GM10248 (cell line): Measurements from ENCODE around the gene ME2.

Experiments
- CTCF ChIA-PET: fragments of 300-600 bp; sonication (Branson Sonifier 250); formaldehyde crosslinking; extraction: SDS; loops from one replicate; lab custom pipeline; 2021; ENCODE audit warnings: antibody characterized with exemption; lab: Yijun Ruan, JAX
- POLR2A ChIA-PET: fragments of 350-650 bp; sonication (Branson Sonifier 250); formaldehyde crosslinking; extraction: SDS; loops from one replicate; lab custom pipeline; 2020; ENCODE audit warnings: antibody characterized with exemption; lab: Yijun Ruan, JAX
- DNase-seq: peaks from one replicate; pipeline ENCODE4 v3.0.0; 2012; ENCODE audit errors: extremely low spot score
- TF ChIP-seq, protein P1 (sequence below): IDR thresholded peaks from 2 replicates; pipeline ENCODE4 v1.5.1; 2012; ENCODE audit warnings: mild to moderate bottlenecking, low read depth; ENCODE audit errors: extremely low read depth, missing control alignments, control extremely low read depth

Gene ME2

DNA sequence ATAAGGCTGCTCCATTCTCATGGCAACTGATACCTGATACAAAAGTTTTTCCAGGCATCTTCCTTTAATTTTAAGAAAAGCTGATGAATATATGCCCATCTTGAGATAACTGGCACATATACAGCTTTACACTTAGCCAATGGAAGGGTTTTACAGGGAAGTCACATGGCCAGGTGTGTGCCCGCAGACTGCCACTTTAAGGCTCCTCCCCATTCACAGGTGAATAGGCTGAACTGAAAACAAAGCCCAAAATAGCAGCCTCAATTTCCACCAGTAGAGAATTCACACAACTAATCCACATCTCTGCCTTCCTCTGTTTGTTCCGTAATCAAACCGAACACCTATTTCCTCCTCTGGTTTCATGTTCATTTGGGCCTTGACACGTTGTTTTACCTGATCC, 9.8 kb upstream of the ME2 start:
- ChIA-PET CTCF (interaction anchor here (1.6 to 1.9 kb wide), 2 partner anchors 13 to 182 kb away, joined by 3 to 4 read pairs; no protein-coding TSS in a partner anchor), POLR2A (no interaction called here)
- DNase-seq, result no peak
- TF ChIP-seq, protein P1, sequence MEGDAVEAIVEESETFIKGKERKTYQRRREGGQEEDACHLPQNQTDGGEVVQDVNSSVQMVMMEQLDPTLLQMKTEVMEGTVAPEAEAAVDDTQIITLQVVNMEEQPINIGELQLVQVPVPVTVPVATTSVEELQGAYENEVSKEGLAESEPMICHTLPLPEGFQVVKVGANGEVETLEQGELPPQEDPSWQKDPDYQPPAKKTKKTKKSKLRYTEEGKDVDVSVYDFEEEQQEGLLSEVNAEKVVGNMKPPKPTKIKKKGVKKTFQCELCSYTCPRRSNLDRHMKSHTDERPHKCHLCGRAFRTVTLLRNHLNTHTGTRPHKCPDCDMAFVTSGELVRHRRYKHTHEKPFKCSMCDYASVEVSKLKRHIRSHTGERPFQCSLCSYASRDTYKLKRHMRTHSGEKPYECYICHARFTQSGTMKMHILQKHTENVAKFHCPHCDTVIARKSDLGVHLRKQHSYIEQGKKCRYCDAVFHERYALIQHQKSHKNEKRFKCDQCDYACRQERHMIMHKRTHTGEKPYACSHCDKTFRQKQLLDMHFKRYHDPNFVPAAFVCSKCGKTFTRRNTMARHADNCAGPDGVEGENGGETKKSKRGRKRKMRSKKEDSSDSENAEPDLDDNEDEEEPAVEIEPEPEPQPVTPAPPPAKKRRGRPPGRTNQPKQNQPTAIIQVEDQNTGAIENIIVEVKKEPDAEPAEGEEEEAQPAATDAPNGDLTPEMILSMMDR, result no peak

DNA sequence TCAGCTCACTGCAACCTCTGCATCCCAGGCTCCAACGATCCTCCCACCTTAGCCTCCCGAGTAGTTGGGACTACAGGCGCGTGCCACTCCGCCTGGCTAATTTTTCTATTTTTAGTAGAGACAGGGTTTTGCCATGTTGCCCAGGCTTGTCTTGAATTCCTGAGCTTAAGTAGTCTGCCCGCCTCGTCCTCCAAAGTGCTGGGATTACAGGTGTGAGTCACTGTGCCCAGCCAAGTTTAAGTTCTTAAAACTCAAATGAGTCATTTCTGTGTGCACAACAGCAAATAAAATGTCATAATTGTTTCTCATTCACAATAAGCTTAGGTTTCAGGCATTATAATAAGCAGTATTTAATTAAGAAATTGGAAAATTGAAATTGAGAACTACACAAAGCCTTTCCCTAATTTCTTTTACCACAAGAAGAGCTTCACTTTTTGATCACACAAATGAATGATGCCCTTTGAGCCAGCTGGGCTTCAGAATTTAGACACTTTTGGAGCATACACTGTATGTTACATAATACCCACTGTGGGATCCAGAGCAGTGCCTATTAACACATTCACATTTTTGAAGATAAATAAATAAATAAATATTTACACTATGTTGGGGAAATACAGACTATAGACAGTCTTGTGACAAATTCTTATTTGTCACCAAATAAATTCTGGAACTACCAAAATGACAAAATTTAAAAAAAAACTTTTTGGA, 8.6 kb upstream of the ME2 start:
- ChIA-PET CTCF (interaction anchor here (1.2 to 3.2 kb wide), 4 partner anchors 14 to 181 kb away, joined by 3 to 15 read pairs (median 4); partner anchors contain the start of gene MRO), POLR2A (no interaction called here)
- TF ChIP-seq, protein P1, result no peak
- no peak for DNase-seq

DNA sequence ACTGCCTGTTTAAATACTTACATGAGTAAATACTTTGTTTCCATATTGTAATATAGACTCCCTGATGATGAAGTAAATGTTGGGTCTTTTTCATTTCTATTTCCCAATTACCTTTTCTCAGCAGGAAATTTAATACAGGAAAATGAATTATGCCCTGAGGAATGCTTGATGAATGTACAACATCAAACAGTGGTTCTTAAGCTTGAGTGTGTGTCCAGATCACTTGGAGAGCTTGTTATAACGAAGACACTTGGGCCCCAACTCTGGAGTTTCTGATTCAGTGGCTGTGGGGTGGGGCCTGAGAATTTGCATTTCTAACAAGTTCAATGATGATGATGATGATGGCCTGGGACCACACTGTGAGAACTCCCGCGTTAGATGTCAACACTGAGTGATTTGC, 7.1 kb upstream of the ME2 start:
- TF ChIP-seq, protein P1, result no peak
- DNase-seq, result no peak
- CTCF ChIA-PET, result interaction anchor here (3.2 kb wide), 1 partner anchor 53 kb away, joined by 15 read pairs; the partner anchor contains the start of gene MRO
- POLR2A ChIA-PET, result no interaction called here

DNA sequence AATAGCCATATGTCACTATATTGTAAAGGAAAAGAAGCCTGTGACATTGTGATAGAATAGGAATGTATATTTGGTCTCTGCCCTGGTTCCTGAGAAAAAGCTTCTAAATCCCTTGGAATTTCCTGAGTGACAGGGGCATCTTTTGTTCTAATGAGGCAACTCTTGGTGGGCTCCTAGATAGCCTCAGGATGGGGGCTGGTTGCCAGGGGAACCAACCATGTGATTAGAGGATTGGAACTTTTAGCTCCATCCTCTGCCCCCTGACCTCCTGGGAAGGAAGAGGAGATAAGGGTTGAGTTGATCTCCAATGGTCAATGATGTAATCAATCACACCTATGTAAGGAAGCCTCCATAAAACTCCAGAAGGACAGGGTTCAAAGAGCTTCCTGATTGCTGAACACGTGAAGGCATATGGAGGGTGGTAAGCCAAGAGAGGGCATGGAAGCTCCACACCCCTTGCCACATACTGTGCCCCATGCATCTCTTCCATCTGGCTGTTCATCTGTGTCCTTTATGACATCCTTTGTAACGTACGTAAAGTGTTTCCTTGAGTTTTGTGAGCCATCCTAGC, 2.9 kb upstream of the ME2 start:
- ChIA-PET POLR2A (no interaction called here), CTCF (interaction anchor here (2.6 kb wide), 1 partner anchor 15 kb away, joined by 5 read pairs; no protein-coding TSS in a partner anchor)
- TF ChIP-seq, protein P1, result no peak
- no peak for DNase-seq

DNA sequence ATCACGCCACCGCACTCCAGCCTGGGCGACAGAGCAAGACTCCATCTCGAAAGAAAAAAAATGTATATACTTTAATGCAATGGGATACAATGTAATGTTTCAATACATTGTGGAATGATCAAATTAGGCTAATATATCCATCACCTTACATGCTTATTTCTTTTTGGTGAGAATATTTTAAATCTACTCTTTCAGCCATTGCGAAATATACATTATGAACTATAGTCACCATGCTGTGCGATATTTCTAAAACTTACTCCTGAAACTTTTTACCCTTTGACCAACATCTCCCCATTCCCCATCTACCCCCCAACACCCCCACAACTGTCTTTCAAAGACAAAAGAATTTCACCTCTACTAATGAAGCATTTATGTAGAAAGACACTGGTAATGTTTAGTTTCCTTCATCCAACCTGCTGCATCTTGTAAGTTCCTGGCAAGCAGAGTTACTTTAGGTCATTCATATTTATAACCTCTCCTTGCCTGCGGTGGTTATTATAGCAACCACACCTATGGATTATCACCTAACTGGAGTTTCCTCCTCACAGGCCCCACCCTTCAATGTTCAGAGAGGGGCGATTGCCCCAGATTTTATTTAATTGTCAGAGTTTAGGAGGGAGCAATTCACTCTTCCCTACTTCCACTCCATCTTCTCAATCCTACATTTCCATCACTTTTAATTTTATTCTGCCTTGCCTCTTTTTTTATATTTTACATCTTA, 1.2 kb upstream of the ME2 start:
- CTCF ChIA-PET, result interaction anchor here (1.1 to 1.3 kb wide), 2 partner anchors 57 to 161 kb away, joined by 3 to 4 read pairs; no protein-coding TSS in a partner anchor
- TF ChIP-seq, protein P1, result no peak
- no peak for DNase-seq
- POLR2A ChIA-PET, result no interaction called here
